ENCODE measurements around the gene PAQR3. TPM values are rescaled to one million over a fixed set of nuclear protein-coding genes. Genes with fewer than 3 reads are reported as not detected.

The PAQR3 gene, protein sequence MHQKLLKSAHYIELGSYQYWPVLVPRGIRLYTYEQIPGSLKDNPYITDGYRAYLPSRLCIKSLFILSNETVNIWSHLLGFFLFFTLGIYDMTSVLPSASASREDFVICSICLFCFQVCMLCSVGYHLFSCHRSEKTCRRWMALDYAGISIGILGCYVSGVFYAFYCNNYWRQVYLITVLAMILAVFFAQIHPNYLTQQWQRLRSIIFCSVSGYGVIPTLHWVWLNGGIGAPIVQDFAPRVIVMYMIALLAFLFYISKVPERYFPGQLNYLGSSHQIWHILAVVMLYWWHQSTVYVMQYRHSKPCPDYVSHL
- total RNA-seq = 15.2 and 17.9 TPM in 2 replicates

DNA sequence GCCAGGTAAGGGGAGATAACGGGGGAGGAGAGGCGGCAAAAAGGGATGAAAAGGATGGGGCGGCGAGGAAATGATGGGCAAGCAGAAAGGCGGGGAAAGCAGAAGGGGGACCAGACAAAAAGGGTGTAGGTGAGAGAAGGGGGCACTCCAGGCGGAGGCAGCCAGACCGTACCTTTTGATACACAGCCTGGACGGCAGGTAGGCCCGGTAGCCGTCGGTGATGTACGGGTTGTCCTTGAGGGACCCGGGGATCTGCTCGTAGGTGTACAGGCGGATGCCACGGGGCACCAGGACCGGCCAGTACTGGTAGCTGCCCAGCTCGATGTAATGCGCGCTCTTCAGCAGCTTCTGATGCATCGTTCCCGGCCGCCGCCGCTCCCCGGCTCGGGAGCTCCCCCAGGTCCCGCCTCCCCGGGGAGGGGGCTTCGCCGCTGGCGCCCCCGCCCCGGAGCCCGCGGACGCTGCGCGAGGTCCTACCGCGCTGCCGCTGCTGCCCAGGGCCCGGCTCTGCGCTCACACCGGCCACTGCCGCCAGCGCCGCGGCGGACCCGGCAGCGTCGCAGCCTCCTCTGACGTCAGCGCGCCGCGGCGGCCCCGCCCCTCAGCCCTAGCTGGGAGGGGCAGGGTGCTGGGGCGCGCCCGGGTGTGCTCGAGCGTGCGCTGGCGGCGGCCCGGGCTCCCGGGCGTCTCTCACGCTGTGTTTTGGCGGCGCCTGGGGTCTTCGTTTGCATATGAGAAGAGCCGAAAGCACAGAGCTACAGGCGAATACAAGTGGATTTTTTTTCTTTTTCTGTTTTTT is at the start of gene PAQR3:
TSS of gene PAQR3 (minus strand) at position 571 of the 799 bp plus-strand sequence. CDS start at position 357, 214 bp downstream.

Other genes starting within 250 kb of the PAQR3 start
- gene BMP2K, start 163.1 kb downstream of the PAQR3 start, total RNA-seq = 37.7 and 48.4 TPM in 2 replicates